ENCODE results near the gene TMEM151A. TPM values are rescaled to one million over a fixed set of nuclear protein-coding genes. Genes with fewer than 3 reads are reported as not detected.

Gene TMEM151A
- total and polyA plus RNA-seq, 4 donors = 0.05 to 0.13 TPM; not detected in 2

GRCh38 chr11:66247295-66247694 is 44.4 kb upstream of the TMEM151A start:
- no peak overlapping the region for H3K27ac ChIP-seq (ENCODE audit: low read depth in 1 of 2, low read length in 2 of 2)
- H3K4me1 ChIP-seq (ENCODE audit: control insufficient read depth in 4 of 4, insufficient read depth in 4 of 4, low read length in 3 of 4) = no peaks in the 10 kb centered on the region
- H3K4me3 ChIP-seq (ENCODE audit: low read depth in 1 of 3, low read length in 3 of 3) = no peak overlapping the region
- DNase-seq (ENCODE audit: low spot score) = no peak
- H3K27me3 ChIP-seq (ENCODE audit: control insufficient read depth in 4 of 4, insufficient read depth in 4 of 4, low read length in 3 of 4) = no peaks in the 10 kb centered on the region
- TF ChIP-seq JUND (IDR thresholded peaks at IDR 0.05) (no peak), EGR1 (IDR thresholded peaks at IDR 0.05; ENCODE audit: low read depth in 2 of 2) (no peak), ATF3 (IDR thresholded peaks at IDR 0.05) (no peak), HNF4A (conservative IDR thresholded peaks at IDR 0.05) (no peak), REST (IDR thresholded peaks at IDR 0.05) (no peak), ZBTB33 (IDR thresholded peaks at IDR 0.05) (no peak), FOXA1 (IDR thresholded peaks at IDR 0.05) (no peak), RXRA (IDR thresholded peaks at IDR 0.05) (no peak), FOXA2 (IDR thresholded peaks at IDR 0.05) (no peak), NR2F2 (IDR thresholded peaks at IDR 0.05) (no peak), YY1 (IDR thresholded peaks at IDR 0.05) (no peak), MAX (IDR thresholded peaks at IDR 0.05) (no peak), HNF4G (IDR thresholded peaks at IDR 0.05) (no peak)
- H3K36me3 ChIP-seq (ENCODE audit: control insufficient read depth in 4 of 4, insufficient read depth in 3 of 4, low read depth in 1 of 4, low read length in 3 of 4) = peaks cover 0 to 5% (median 0%) of the 10 kb centered on the region in 4 donors
- 98% methylated on average over 4 of the region's 4 CpGs for WGBS
- H3K9ac ChIP-seq (ENCODE audit: low read depth in 1 of 2, low read length in 2 of 2) = no peak overlapping the region
- no peaks in the 10 kb centered on the region for H3K9me3 ChIP-seq (ENCODE audit: control insufficient read depth in 4 of 4, low read length in 3 of 4)

- Histone ChIP-seq H3K27me3 (ENCODE audit: control insufficient read depth in 4 of 4, insufficient read depth in 4 of 4, low read length in 3 of 4) (no peaks in the 10 kb centered on the region), H3K9ac (ENCODE audit: low read depth in 1 of 2, low read length in 2 of 2) (no peak overlapping the region), H3K9me3 (ENCODE audit: control insufficient read depth in 4 of 4, low read length in 3 of 4) (no peaks in the 10 kb centered on the region), H3K4me1 (ENCODE audit: control insufficient read depth in 4 of 4, insufficient read depth in 4 of 4, low read length in 3 of 4) (no peaks in the 10 kb centered on the region), H3K4me3 (ENCODE audit: low read depth in 1 of 3, low read length in 3 of 3) (no peak overlapping the region), H3K27ac (ENCODE audit: low read depth in 1 of 2, low read length in 2 of 2) (no peak overlapping the region), H3K36me3 (ENCODE audit: control insufficient read depth in 4 of 4, insufficient read depth in 3 of 4, low read depth in 1 of 4, low read length in 3 of 4) (peaks cover 0 to 5% (median 0%) of the 10 kb centered on the region in 4 donors)
- DNase-seq (ENCODE audit: low spot score) = no peak
- 98% methylated on average over 3 of the region's 3 CpGs for WGBS
- no peak for TF ChIP-seq YY1 (IDR thresholded peaks at IDR 0.05)
- TF ChIP-seq EGR1 (IDR thresholded peaks at IDR 0.05; ENCODE audit: low read depth in 2 of 2) = no peak
- TF ChIP-seq JUND (IDR thresholded peaks at IDR 0.05) = no peak
- no peak for TF ChIP-seq RXRA (IDR thresholded peaks at IDR 0.05)
- TF ChIP-seq ZBTB33 (IDR thresholded peaks at IDR 0.05) = no peak
- TF ChIP-seq SP1 (IDR thresholded peaks at IDR 0.05) = no peak
- no peak for TF ChIP-seq FOXA2 (IDR thresholded peaks at IDR 0.05)
- TF ChIP-seq ATF3 (IDR thresholded peaks at IDR 0.05) = no peak
- no peak for TF ChIP-seq CTCF (IDR thresholded peaks at IDR 0.05; ENCODE audit: low read depth, low read length, missing input control)
- no peak for TF ChIP-seq HNF4G (IDR thresholded peaks at IDR 0.05)
- no peak for TF ChIP-seq NR2F2 (IDR thresholded peaks at IDR 0.05)
- no peak for TF ChIP-seq GABPA (IDR thresholded peaks at IDR 0.05 in 1 of 2, conservative IDR thresholded peaks at IDR 0.05 in 1 of 2)
- no peak for TF ChIP-seq REST (IDR thresholded peaks at IDR 0.05)
- no peak for TF ChIP-seq RAD21 (IDR thresholded peaks at IDR 0.05)
- TF ChIP-seq MAX (IDR thresholded peaks at IDR 0.05) = no peak
These were observed 43.9 kb upstream of the TMEM151A start for GRCh38 chr11:66247801-66248200.

All from liver (tissue), 9 donors.